ENCODE data around the gene OCRL. TPM values are rescaled to one million over a fixed set of nuclear protein-coding genes. Genes with fewer than 3 reads are reported as not detected.

Gene OCRL
- total RNA-seq, 1 donor from 2014 or later, result 34.3 TPM

DNA sequence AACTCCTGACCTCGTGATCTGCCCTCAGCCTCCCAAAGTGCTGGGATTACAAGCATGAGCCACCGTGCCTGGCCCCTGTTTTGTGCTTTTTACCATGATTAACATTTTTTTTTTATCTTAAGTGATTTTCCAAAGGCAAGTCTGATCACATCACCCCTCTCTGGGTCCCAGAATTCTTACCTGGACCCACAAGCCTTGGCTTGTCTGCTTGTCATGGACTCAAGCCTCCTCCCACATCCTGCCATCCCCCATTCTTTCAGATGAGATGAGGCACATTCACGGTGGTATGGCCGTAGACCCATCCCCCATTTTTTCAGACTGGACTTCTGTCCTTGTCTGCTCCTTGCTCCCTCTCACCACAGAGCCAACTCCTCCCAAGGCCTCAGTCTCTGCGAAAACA, 59.4 kb downstream of the OCRL start:
- no peaks in the 10 kb centered on the region for H3K27me3 Mint-ChIP-seq (ENCODE audit: unreplicated experiment)
- H3K27ac Mint-ChIP-seq (ENCODE audit: unreplicated experiment), result no peak overlapping the region
- TF ChIP-seq, protein P1, sequence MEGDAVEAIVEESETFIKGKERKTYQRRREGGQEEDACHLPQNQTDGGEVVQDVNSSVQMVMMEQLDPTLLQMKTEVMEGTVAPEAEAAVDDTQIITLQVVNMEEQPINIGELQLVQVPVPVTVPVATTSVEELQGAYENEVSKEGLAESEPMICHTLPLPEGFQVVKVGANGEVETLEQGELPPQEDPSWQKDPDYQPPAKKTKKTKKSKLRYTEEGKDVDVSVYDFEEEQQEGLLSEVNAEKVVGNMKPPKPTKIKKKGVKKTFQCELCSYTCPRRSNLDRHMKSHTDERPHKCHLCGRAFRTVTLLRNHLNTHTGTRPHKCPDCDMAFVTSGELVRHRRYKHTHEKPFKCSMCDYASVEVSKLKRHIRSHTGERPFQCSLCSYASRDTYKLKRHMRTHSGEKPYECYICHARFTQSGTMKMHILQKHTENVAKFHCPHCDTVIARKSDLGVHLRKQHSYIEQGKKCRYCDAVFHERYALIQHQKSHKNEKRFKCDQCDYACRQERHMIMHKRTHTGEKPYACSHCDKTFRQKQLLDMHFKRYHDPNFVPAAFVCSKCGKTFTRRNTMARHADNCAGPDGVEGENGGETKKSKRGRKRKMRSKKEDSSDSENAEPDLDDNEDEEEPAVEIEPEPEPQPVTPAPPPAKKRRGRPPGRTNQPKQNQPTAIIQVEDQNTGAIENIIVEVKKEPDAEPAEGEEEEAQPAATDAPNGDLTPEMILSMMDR (IDR thresholded peaks at IDR 0.05; ENCODE audit: partially characterized antibody, unreplicated experiment), result no peak
- H3K36me3 Mint-ChIP-seq (ENCODE audit: unreplicated experiment), result no peaks in the 10 kb centered on the region
- H3K4me3 Mint-ChIP-seq (ENCODE audit: unreplicated experiment), result no peak overlapping the region
- no peaks in the 10 kb centered on the region for H3K4me1 Mint-ChIP-seq (ENCODE audit: low read depth, unreplicated experiment)
- DNase-seq, result no peak
- H3K9me3 Mint-ChIP-seq (ENCODE audit: unreplicated experiment), result peaks cover 1% of the 10 kb centered on the region

DNA sequence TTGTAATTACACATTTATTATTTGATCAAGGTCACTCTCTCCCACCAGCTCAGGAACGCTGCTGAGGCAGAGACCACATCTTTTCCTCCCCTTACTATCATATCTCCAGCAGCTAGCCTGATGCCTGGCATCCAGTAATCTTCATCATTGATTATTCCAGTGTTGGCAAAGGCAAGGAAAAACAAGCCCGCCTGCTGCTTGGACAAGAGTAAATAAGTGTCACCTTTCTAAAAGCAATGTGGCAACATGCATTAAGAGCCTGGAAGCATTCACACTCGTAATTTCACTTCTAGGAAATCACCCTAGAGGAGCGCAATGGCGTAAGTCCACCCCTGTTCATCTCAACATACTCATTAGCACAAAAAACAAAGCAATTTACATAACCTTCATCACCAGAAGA, 59.9 kb downstream of the OCRL start:
- Mint-ChIP-seq H3K27ac (ENCODE audit: unreplicated experiment) (no peak overlapping the region), H3K27me3 (ENCODE audit: unreplicated experiment) (no peaks in the 10 kb centered on the region), H3K4me1 (ENCODE audit: low read depth, unreplicated experiment) (no peaks in the 10 kb centered on the region), H3K9me3 (ENCODE audit: unreplicated experiment) (peaks cover 1% of the 10 kb centered on the region), H3K36me3 (ENCODE audit: unreplicated experiment) (no peaks in the 10 kb centered on the region), H3K4me3 (ENCODE audit: unreplicated experiment) (no peak overlapping the region)
- no peak for DNase-seq
- TF ChIP-seq, protein P1 (IDR thresholded peaks at IDR 0.05; ENCODE audit: partially characterized antibody, unreplicated experiment), result no peak

DNA sequence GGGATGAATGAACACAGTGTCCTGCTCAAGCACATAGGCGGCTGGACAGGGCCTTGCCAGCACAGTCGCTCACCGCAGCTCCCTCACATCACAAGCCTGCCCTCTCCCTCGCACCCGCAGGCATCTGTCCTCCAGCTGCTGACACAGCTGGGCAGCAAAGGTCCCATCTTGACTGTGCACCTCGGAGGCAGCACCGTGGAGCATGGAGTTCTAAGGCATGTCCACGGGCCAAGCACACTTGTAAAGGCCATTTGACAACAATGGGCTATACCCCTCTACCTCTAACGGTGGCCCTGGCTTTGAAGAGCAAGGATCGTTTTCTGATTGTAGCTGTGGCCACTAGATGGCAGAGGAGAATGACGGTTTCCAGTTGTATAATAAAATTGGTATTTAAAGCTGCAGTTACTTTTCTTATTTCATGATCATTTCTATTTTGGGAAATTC, 60.9 kb downstream of the OCRL start:
- TF ChIP-seq, protein P1 (IDR thresholded peaks at IDR 0.05; ENCODE audit: partially characterized antibody, unreplicated experiment), result peak; percentile 40
- H3K36me3 Mint-ChIP-seq (ENCODE audit: unreplicated experiment), result no peaks in the 10 kb centered on the region
- H3K9me3 Mint-ChIP-seq (ENCODE audit: unreplicated experiment), result peaks cover 1% of the 10 kb centered on the region
- no peaks in the 10 kb centered on the region for H3K4me1 Mint-ChIP-seq (ENCODE audit: low read depth, unreplicated experiment)
- DNase-seq, result no peak
- H3K27ac Mint-ChIP-seq (ENCODE audit: unreplicated experiment), result no peak overlapping the region
- no peaks in the 10 kb centered on the region for H3K27me3 Mint-ChIP-seq (ENCODE audit: unreplicated experiment)
- H3K4me3 Mint-ChIP-seq (ENCODE audit: unreplicated experiment), result no peak overlapping the region

DNA sequence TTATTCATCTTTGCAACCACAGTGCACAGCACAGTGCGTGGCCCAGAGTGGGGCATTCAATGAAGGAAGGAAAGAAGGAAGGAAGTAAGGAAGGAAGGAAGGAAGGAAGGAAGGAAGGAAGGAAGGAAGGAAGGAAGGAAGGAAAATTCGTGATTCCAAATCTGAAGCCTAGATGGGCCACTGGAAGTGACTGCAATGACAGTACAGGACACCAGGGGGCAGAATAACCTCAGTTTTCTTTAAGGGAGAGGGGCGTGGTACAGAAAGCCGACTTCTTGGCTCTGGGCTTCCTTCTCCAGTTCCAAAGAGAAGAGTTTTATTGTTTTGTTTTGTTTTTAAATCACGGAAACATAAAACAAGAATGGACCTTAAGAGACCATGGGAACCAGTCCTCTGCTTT, 66.9 kb downstream of the OCRL start:
- Mint-ChIP-seq H3K4me1 (ENCODE audit: low read depth, unreplicated experiment) (no peaks in the 10 kb centered on the region), H3K9me3 (ENCODE audit: unreplicated experiment) (no peaks in the 10 kb centered on the region), H3K4me3 (ENCODE audit: unreplicated experiment) (no peak overlapping the region), H3K27ac (ENCODE audit: unreplicated experiment) (no peak overlapping the region), H3K36me3 (ENCODE audit: unreplicated experiment) (no peaks in the 10 kb centered on the region), H3K27me3 (ENCODE audit: unreplicated experiment) (peaks cover 1% of the 10 kb centered on the region)
- TF ChIP-seq, protein P1 (IDR thresholded peaks at IDR 0.05; ENCODE audit: partially characterized antibody, unreplicated experiment), result peak; percentile 66
- peak; percentile 46 for DNase-seq

DNA sequence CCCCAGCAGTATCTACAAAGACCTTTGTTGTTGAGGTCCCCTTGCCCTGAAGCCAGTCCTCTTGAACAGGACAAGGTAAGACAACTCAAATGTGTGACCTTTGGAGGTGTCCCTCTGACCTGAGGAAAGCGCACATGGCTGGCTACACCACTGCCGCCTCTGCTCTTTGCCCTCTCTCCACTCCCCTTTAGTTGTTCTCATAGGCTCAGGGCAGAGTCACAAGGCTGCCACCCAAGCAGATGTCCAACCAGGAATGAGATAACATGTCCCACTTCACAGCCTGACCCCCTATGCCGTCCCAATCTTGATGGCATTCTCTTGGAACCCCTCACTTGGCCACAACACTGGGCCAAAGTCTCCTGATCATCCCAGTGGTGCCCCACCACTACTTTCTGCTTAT, 68.4 kb downstream of the OCRL start:
- TF ChIP-seq, protein P1 (IDR thresholded peaks at IDR 0.05; ENCODE audit: partially characterized antibody, unreplicated experiment), result no peak
- no peaks in the 10 kb centered on the region for H3K36me3 Mint-ChIP-seq (ENCODE audit: unreplicated experiment)
- H3K9me3 Mint-ChIP-seq (ENCODE audit: unreplicated experiment), result no peaks in the 10 kb centered on the region
- DNase-seq, result no peak
- H3K27ac Mint-ChIP-seq (ENCODE audit: unreplicated experiment), result no peak overlapping the region
- H3K27me3 Mint-ChIP-seq (ENCODE audit: unreplicated experiment), result peaks cover 1% of the 10 kb centered on the region
- no peaks in the 10 kb centered on the region for H3K4me1 Mint-ChIP-seq (ENCODE audit: low read depth, unreplicated experiment)
- H3K4me3 Mint-ChIP-seq (ENCODE audit: unreplicated experiment), result no peak overlapping the region

Measured in glutamatergic neuron (in vitro differentiated cells).